Endothelial cell of hepatic sinusoid (primary cell): Measurements from ENCODE around the gene NIPAL3.
"Not testable (repeated sequence)": the region's sequence is repeated elsewhere in the genome, so short reads cannot be mapped to it uniquely, and the experiment has no call there.

Source experiments
- in situ Hi-C: cut with HindIII; loops from 2 replicates; pipeline ENCODE4 v1.10.0; 2017; ENCODE audit warnings: low sequenced_read_pairs

Gene NIPAL3

DNA sequence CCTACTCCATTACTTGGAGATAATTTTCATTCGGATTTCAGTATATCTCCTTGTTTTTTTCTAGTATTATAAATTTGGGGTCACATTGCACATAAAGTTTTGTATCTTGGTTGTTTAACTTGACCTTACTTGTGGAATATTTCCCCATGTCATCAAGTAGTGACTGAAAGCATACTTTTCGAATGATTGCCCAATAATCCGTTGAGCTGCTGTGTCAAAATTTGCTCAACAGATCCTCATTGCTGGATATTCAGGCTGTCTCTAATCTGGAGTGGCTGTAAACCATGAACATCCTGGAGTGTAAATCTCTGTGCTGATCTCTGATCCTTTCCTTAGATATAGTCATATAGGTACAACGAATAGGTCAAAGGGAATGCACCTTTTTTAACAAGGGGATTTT lies 4.9 kb downstream of the NIPAL3 start:
- in situ Hi-C loops = no loop called here

DNA sequence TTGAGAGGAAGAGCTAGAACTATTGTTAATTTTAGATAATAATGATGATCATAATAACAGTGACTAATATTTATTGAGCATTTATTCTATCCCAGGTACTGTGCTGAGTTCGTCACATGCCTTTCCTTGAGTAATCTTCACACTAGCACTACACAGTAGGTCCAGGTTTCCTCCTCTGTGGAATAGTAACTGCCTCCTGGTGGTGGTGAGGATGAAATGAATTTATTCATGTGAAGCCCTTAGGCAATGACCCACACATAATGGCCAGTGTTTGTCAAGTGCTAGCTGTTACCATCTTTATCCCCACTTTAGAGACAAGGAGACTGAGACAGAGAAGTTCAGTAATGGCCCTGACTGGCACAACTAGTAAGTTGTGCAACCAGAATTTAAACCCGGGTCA lies 5.9 kb downstream of the NIPAL3 start:
- in situ Hi-C loops = no loop called here

DNA sequence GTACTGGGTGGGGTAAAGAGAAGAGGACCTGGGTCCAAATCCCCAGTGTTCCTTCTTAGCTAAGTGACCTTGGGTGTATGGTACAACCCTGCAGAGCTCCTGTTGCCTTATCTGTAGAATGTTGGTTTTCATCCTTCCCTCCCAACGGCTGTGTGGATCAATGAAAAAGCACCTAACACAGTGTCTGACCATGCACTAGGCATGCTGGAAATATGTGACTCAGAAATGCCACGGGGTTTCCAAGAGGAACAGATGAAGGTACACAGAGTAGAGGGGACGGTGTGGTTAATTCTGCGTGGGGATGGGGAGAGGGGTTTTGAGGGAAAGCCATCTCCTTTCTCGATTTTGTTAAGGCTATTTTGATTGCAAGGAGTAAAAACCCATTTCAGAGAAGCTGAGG lies 8.6 kb downstream of the NIPAL3 start:
- in situ Hi-C loops = no loop called here

DNA sequence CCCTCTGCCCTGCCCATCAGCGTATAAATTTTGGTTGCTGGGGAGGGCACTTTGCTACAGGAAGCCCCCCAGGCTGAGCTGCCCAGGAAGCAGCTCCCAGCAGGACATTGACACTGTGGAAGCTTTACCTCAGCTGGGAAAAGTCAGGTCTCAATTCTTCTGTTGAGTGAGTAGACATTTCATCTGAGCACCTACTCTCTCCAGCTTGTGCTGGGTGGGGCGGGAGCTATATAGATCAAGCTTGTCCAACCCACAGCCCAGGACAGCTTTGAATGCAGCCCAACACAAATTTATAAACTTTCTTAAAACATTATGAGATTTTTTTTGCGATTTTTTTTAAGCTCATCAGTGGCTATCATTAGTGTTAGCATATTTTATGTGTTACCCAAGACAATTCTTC lies 9.4 kb downstream of the NIPAL3 start:
- in situ Hi-C loops = no loop called here

DNA sequence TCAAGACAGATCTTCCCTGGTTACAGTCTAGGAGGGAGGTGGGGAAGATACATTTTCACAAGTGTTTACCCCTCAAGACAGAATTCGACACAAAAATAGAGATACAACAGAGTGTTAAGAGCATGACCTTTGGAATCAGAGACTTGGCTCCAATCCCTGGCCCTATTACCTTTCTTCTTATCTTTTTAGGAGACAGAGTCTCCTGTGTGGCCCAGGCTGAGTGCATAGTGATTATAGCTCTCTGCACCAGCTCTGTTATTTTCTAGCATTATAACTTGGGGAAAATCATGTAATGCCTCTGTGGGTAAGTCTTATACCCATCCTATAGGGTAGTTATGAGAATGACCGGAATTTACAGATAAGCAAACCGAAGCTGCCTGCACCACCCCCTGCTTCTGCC lies 9.8 kb downstream of the NIPAL3 start:
- in situ Hi-C loops = no loop called here

DNA sequence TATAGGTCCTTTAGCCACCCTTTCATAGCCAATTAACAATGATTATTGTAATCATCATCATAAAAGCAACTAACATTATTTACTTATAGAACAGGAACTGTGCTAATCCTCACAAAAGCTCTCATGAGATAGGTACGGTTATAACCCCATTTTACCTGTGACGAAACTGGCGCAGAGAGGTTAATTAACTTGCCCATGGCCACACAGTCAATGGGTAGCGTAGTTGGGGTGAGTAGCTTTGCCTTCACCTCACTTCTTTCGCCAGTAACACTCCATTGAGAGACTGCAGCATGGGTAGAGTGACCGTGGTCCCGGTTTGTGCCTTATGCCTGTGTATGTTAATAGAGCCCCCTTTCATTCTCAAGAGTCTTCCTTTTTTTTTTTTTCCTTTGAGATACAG lies 10.3 kb downstream of the NIPAL3 start:
- in situ Hi-C loops = no loop called here

DNA sequence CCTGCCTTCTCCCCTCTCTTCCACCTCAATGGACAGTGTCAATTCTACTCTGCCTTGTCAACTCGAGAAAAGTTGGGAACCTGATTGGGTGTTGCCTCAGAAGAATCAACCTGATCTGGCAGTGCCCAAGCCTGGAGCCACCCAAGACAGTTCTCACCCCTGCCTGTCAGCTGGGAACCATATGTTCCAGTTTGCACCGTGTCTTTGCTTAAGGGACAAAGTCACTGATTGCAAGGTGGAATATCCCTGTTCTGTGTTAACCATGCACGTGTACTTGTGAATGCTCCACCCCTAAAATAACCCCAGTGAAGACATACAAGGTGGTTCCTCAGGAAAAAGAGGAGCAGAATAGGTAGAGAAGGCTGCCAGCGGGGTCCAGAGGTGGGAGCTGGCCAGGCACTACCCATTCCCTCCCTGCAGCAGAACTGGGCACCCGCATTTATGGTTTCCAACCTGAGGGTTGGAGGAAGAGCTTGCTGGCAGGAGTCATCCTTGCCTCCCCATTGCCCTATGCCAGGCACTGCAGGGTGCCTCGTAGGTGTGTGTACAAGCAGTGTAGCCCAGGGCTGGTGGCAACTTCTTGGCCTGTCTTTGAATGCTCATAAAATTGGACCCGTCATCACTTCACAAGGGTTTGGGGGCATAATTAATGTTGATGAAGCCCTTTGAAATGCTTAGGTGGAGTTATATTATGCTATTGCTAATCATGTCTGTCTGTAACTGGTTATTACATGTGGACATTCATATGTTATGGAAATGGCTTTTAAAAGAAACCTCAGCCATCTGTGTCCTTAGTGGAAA lies 11.3 kb downstream of the NIPAL3 start:
- in situ Hi-C loops = no loop called here

DNA sequence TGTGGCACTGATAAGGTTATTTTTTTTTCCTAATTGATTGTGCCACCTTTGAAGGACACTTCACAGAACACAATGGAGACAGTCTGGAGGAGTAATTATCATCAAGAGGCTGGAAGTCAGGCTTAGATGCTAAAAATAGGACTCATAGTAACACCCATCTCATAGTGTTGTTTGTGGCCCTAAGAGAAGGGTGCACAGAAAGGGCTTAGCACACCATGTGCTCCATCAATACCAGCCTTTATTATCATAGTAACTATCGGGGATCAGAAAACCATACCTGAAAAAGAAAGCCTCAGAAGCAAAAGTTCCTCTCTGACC lies 11.9 kb downstream of the NIPAL3 start:
- in situ Hi-C loops = no loop called here

DNA sequence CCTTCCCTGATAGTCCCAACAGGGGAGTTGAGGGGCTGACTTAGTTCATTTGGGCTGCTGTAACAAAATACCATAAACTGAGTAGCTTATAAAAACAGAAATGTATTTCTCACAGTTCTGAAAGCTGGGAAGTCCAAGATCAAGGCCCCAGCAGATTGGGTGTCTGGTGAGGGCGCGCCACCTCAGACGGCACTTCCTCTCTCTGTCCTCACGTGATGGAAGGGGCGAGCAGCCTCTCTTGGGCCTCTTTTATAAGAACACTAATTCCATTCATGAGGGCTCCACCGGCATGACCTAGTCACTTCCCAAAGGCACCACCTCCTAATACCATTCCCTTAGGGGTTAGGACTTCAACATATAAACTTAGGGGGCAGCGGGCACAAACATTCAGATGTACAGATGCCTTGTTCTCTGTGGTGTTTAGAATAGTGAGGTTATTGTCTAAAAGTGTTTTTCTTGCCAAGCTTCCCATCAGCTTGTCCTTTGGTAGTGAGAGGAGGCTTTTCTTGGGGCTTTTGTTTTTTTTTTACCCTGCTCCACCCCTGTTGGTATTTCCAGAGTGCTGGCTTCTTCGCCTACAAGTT lies 20.3 kb downstream of the NIPAL3 start:
- in situ Hi-C loops = no loop called here

DNA sequence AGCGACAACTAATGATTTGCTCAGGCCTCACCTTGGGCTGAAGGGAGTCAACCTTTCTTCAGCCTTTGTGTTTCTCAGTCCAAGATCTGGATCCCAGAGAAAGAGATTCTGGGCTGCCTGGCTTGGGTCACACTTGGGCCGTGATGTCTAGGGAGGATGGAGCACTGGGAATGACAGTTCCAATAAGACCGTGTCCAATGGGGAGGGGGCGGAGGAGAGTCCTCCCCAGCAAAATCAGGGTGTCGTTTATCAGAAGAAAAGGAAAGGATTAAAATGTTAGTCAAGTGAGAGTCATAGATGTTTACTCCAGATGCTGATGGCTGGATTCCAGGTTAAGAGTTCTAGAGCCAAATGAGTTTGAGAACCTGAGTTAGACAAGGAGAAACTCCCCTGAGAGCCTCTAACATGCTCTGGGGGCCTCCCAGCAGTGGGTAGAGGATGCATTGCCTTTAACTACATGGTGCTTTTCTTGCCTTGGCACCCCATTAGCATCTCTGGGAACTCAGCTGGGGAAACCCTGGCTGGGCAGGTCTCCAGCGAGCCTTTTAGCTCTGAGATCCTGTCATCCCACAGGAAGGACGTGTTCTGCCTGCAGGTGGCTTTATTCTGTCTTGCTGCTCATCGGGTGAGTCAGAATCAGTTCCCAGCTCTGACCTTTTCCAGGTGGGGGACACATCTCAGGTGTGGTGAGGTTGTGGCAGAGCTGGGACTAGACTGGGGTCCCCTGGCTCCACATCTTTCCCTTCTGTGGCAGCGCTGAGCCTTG lies 22.2 kb downstream of the NIPAL3 start:
- in situ Hi-C loops = no loop called here

DNA sequence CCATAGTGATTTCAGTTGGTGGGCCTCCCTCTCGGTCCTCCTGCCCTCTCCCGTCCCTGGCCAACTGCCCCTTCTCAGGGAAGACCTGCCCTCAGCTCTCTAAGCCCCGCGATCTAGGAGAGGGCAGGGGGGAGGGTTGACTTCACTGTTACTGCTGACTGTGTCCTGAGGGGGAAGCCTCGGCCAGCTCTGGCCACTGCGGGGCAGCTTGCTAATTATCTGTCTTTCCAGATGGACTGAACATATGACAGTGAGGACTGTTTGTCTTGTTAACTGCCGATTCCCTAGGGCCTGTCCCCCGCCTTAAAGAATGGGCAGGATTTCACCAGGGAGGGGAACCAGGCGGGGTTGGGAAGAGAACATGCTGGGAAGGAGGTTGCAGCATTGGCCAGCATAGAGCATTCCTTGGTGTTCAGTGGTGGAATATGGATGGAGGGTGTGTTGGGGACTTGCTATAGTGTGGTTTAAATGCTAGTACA lies 22.9 kb downstream of the NIPAL3 start:
- in situ Hi-C loops = no loop called here

DNA sequence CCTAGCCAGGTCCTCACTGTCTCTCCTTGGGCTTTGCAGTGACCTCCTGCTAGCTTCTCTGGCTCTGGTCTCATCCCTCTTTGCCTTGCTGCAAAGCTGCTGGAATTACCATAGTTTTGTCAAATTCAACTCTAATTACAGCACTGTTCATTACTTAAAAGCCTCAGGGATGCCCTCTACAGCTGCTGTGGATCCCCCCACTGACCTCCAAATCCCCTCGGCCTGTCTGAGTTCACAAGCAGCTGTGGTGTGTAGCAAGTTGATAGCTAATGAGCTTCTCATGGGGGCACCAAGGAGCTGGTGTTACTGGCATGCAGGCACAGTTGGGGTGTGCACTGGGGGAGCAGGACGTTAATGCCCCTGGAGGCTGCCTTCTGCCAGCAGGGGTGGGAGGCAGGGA lies 24.8 kb downstream of the NIPAL3 start:
- in situ Hi-C loops = no loop called here

DNA sequence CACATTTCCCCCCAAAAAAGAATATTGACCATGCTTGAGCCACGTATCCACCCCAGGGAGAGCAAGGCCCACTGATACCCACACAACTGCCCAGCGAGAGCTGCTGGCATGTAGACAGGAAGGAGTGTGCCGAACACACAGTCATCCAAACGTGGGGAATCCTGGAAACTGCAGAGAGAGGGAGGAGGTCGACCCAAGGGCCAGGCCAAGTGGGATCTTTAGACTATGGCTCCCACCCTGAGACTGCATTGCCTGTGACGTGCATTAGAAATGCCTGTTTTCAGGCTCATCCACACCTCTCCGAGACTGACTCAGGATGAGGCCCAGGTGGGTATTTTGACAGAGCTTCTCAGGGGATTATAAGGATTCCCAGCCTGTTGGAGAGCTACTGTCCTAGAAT lies 25.9 kb downstream of the NIPAL3 start:
- in situ Hi-C loops = no loop called here

DNA sequence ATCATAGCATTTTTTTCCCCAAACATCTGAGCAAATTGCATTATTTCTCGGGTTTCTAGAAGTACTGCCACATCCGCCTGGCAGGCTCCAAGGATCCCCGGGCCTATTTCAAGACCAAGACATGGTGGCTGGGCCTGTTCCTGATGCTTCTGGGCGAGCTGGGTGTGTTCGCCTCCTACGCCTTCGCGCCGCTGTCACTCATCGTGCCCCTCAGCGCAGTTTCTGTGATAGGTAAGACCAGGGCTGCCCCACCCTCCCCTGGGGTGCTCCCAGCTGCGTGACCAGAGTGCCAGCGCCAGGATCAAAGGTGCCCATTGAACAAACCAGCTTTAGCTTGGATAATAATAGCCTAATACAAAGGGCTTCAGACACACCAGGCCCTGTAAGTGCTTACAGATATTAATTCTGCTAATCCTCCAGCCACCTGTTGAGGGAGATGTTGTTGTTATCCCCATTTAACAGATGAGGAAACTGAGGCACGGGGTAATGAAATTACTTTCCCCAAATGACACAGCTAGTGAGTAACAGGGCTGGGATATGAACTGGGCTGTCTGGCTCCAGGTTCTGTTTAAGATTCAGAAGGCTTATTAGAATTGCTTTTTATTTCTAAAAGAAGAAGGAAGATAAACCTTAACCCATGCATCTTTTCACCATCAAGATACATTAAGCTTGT lies 26.5 kb downstream of the NIPAL3 start:
- in situ Hi-C loops = no loop called here

DNA sequence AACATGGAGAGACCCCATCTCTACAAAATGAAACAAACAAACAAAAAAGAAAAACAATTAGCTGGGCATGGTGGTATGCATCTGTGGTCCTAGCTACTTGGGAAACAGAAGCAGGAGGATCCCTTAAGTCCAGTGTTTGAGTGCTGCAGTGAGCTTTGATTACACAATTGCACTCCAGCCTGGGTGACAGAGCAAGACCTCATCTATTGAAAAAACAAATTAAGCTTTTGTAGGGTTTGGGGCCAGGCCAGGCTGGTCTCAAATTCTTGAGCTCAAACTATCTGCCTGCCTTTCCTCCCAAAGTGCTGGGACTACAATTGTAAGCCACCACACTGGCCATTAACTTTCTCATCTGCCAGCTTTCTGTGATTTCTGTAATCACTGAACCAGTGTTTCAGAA lies 27.2 kb downstream of the NIPAL3 start:
- in situ Hi-C loops = no loop called here

DNA sequence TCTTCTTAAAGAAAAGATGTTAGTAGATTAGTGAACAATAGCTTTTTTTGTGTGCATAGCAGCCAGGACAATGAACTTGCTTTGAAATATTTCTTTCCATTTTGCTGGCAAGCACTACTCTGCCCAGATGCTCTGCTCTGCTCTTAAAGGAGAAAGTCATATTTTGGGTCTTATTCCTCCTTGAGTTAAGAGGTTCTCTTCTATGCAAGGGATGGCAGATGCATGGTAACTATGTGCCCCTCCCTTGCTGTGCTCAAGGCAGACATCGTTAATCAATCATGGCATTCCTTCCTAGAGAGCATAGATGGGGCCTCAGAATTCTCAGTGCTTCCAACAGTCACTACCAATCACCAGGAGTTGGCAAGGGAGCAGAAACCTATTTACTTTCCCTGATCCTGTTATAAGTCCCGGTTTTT lies 27.6 kb downstream of the NIPAL3 start:
- in situ Hi-C loops = no loop called here

DNA sequence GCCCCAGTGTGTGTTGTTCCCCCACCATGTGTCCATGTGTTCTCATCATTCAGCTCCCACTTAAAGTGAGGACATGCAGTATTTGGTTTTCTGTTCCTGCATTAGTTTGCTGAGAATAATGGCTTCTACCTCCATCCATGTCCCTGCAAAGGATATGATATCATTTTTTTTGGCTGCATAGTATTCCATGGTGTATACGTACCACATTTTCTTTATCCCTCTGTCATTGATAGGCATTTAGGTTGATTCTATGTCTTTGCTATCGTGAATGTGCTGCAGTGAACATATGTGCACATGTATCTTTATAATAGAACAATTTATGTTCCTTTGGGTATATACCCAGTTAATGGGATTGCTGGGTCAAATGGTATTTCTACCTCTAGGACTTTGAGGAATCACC lies 30.8 kb downstream of the NIPAL3 start:
- in situ Hi-C loops = not testable (repeated sequence)

DNA sequence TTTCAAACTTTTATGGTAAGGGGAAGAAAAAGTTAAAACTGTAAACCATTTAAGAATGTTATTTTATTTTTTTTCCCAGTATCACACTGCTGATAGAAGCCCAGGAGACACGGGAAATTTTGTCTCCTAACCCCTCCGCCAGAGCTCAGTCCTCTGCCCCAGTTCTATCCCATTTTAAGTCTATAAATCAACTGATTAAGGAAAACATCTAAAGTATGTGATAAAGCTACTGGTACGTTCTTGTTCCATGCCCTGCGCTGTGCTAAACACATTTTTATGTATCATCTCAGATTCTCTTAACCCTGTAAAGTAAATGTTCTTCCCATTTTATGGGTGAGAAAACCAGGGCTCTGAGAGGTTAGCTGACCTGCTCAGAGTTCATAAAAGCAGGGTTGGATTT lies 34.7 kb downstream of the NIPAL3 start:
- in situ Hi-C loops = no loop called here

DNA sequence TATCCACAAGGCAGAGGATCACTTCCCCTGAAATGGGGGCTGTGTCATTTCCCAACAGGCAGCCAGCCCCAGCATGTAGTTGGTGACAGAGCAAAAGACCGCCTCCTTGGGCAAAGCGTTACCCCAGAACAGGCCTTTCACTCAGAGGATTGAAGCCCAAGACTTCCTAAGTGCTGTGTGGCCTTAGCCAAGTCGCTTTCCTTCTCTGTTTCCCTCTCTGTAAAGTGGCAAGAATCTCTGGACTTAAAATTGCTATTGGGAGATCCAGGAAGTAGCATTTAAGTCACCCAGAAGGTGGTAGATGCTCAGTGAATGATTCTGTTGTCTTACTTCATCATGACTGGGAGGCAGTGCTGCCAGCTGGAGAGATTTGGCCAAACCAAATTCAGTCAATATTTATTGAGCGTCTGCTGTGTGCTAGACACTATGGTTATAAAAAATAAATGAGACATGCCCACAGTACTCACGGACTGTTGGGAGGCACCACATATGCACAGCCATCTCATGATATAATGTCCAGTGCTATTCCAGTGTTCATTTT lies 35.3 kb downstream of the NIPAL3 start:
- in situ Hi-C loops = no loop called here

DNA sequence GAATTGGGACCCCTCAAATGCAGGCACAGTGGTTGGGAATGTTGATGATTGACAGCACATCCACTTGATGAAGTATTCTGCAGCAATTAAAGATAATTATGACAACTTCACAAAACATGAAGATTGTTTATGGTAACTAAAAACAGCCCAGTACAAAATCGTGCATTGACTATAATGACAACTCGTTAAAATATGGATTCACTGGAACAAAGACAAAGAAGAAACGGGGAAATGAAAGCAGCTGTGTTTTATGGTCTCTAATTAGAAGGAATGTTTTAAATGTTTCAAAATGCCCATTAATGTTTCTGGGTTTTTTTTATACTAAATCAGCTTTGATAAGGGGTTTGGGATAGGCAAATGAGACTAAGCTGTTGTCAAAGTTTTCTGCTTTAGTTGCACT lies 36.1 kb downstream of the NIPAL3 start:
- in situ Hi-C loops = no loop called here

DNA sequence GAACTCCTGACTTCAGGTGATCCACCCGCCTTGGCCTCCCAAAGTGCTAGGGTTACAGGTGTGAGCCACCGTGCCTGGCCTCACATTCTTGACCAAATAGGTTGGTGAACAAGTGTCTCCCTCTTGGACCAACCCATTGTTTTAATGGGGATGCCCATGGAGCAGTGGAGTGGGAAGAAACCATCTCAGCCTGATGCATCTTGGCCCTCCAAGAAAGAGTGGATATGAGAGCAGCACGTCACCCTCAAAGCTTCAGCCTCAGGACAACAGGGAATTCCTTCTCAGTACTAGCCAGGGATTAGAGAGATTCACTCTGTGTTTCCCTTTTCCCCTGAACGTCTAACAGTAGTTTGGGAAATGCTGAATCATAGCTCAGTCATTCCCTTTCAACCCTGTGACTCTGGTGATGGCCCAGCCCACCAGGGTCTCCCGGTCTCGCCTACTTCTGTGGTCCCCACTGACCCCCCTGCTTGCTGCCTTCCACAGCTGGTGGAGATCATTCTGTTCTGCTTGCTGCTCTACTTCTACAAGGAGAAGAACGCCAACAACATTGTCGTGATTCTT lies 37.4 kb downstream of the NIPAL3 start:
- in situ Hi-C loops = no loop called here
